Measurements from ENCODE around the gene FBXL13. TPM values are rescaled to one million over a fixed set of nuclear protein-coding genes. Genes with fewer than 3 reads are reported as not detected.

Gene FBXL13
- total RNA-seq, 1 experiment from 2014 or later = 0.43 TPM

- ChIA-PET POLR2A (no interaction called here), CTCF (interaction anchor here (0.5 kb wide), 1 partner anchor 171 kb away, joined by 4 read pairs; no protein-coding TSS in a partner anchor)
- H3K27me3 ChIP-seq (replicated peaks; ENCODE audit: control insufficient read depth, insufficient read depth, low read length) = no peaks in the 10 kb centered on the region
- intact Hi-C loops (cut with micrococcal nuclease; ENCODE audit: unreplicated experiment) = no loop called here
- no peaks in the 10 kb centered on the region for H3K36me3 Mint-ChIP-seq (ENCODE audit: insufficient read depth, unreplicated experiment)
- H3K4me3 Mint-ChIP-seq (ENCODE audit: unreplicated experiment) = no peak overlapping the region
- no peak overlapping the region for H3K4me3 ChIP-seq (ENCODE audit: low read depth, low read length)
- no peaks in the 10 kb centered on the region for H3K9me3 ChIP-seq
- H3K4me1 Mint-ChIP-seq (ENCODE audit: low read depth, unreplicated experiment) = peaks cover 11% of the 10 kb centered on the region
- H3K4me1 ChIP-seq = peaks cover 17% of the 10 kb centered on the region
- no peaks in the 10 kb centered on the region for H3K36me3 ChIP-seq (ENCODE audit: control insufficient read depth, insufficient read depth, low read length)
- H3K27me3 Mint-ChIP-seq (ENCODE audit: insufficient read depth, unreplicated experiment) = no peaks in the 10 kb centered on the region
- H3K27ac Mint-ChIP-seq (ENCODE audit: unreplicated experiment) = no peak overlapping the region
- peak in 1 of 2 experiments; percentile 3 for DNase-seq
- BruUV-seq (replicated peaks) = no TSS peak
- no peaks in the 10 kb centered on the region for H3K9me3 Mint-ChIP-seq (ENCODE audit: unreplicated experiment)
- TF ChIP-seq CTCF (IDR thresholded peaks at IDR 0.05; ENCODE audit: insufficient read depth in 1 of 2, low read depth in 1 of 2, low read length in 1 of 2, severe bottlenecking in 1 of 2, unreplicated experiment in 1 of 2) = no peak
These were observed 184.2 kb downstream of the FBXL13 start for GRCh38 chr7:102890292-102890970.

GRCh38 chr7:102889851-102890250, 184.7 kb downstream of the FBXL13 start:
- CTCF ChIA-PET = interaction anchor here (0.5 kb wide), 1 partner anchor 172 kb away, joined by 4 read pairs; no protein-coding TSS in a partner anchor
- POLR2A ChIA-PET = no interaction called here
- Mint-ChIP-seq H3K27me3 (ENCODE audit: insufficient read depth, unreplicated experiment) (no peaks in the 10 kb centered on the region), H3K27ac (ENCODE audit: unreplicated experiment) (no peak overlapping the region), H3K36me3 (ENCODE audit: insufficient read depth, unreplicated experiment) (no peaks in the 10 kb centered on the region), H3K9me3 (ENCODE audit: unreplicated experiment) (no peaks in the 10 kb centered on the region), H3K4me3 (ENCODE audit: unreplicated experiment) (no peak overlapping the region), H3K4me1 (ENCODE audit: low read depth, unreplicated experiment) (peaks cover 11% of the 10 kb centered on the region)
- Histone ChIP-seq H3K4me3 (ENCODE audit: low read depth, low read length) (no peak overlapping the region), H3K9me3 (no peaks in the 10 kb centered on the region), H3K36me3 (ENCODE audit: control insufficient read depth, insufficient read depth, low read length) (no peaks in the 10 kb centered on the region), H3K27me3 (replicated peaks; ENCODE audit: control insufficient read depth, insufficient read depth, low read length) (no peaks in the 10 kb centered on the region), H3K4me1 (peaks cover 17% of the 10 kb centered on the region)
- no peak for DNase-seq
- TF ChIP-seq CTCF (IDR thresholded peaks at IDR 0.05; ENCODE audit: insufficient read depth in 1 of 2, low read depth in 1 of 2, low read length in 1 of 2, severe bottlenecking in 1 of 2, unreplicated experiment in 1 of 2) = no peak
- intact Hi-C loops (cut with micrococcal nuclease; ENCODE audit: unreplicated experiment) = no loop called here
- BruUV-seq (replicated peaks) = no TSS peak

- Mint-ChIP-seq H3K4me3 (ENCODE audit: unreplicated experiment) (peak overlapping the region; percentile 3), H3K27ac (ENCODE audit: unreplicated experiment) (peak overlapping the region; percentile 27), H3K27me3 (ENCODE audit: insufficient read depth, unreplicated experiment) (no peaks in the 10 kb centered on the region), H3K36me3 (ENCODE audit: insufficient read depth, unreplicated experiment) (no peaks in the 10 kb centered on the region), H3K9me3 (ENCODE audit: unreplicated experiment) (no peaks in the 10 kb centered on the region), H3K4me1 (ENCODE audit: low read depth, unreplicated experiment) (peaks cover 11% of the 10 kb centered on the region)
- Histone ChIP-seq H3K36me3 (ENCODE audit: control insufficient read depth, insufficient read depth, low read length) (no peaks in the 10 kb centered on the region), H3K9me3 (no peaks in the 10 kb centered on the region), H3K4me1 (peaks cover 17% of the 10 kb centered on the region), H3K27me3 (replicated peaks; ENCODE audit: control insufficient read depth, insufficient read depth, low read length) (no peaks in the 10 kb centered on the region), H3K4me3 (ENCODE audit: low read depth, low read length) (no peak overlapping the region)
- intact Hi-C loops (cut with micrococcal nuclease; ENCODE audit: unreplicated experiment) = no loop called here
- no peak for TF ChIP-seq CTCF (IDR thresholded peaks at IDR 0.05; ENCODE audit: insufficient read depth in 1 of 2, low read depth in 1 of 2, low read length in 1 of 2, severe bottlenecking in 1 of 2, unreplicated experiment in 1 of 2)
- ChIA-PET POLR2A (no interaction called here), CTCF (interaction anchor here (0.6 kb wide), 1 partner anchor 316 kb away, joined by 5 read pairs; no protein-coding TSS in a partner anchor)
- BruUV-seq (replicated peaks) = no TSS peak
- peak in 1 of 2 experiments; percentile 54 for DNase-seq
These were observed 185.9 kb downstream of the FBXL13 start for GRCh38 chr7:102888561-102889233.

Data from Caco-2 (cell line).